Naive B cell (primary cell): ENCODE results near the gene CLTCL1. TPM values are rescaled to one million over a fixed set of nuclear protein-coding genes. Genes with fewer than 3 reads are reported as not detected.
A peak's percentile ranks its signal among the peaks of the same experiment; 100 is the strongest.
"Not testable (repeated sequence)": the region's sequence is repeated elsewhere in the genome, so short reads cannot be mapped to it uniquely, and the experiment has no call there.

Experiments used
- ATAC-seq, 2 donors: fragments of 150-1000 bp; cut with Tn5 transposase; 2 replicates each; pipeline ENCODE4 v1.10.0; 2021; ENCODE audit warnings: low read depth in 2 of 2, mild to moderate bottlenecking in 2 of 2, moderate library complexity in 2 of 2
- DNase-seq: peaks from one replicate; pipeline ENCODE4 v3.0.0; 2022
- H3K27ac Mint-ChIP-seq, 6 donors: one replicate each; pipeline ENCODE4 v1.8.0; 2020 to 2022; ENCODE audit warnings: mild to moderate bottlenecking in 6 of 6, mixed read lengths in 6 of 6, moderate library complexity in 5 of 6, inconsistent platforms in 2 of 6
- H3K27me3 Mint-ChIP-seq, 3 donors: one replicate each; pipeline ENCODE4 v1.8.0; 2021 to 2022; ENCODE audit warnings: mixed read lengths in 3 of 3, mild to moderate bottlenecking in 1 of 3
- H3K36me3 Mint-ChIP-seq, 2 donors: one replicate each; pipeline ENCODE4 v1.8.0; 2020 to 2022; ENCODE audit warnings: mixed read lengths in 2 of 2, inconsistent platforms in 1 of 2, mild to moderate bottlenecking in 1 of 2
- H3K4me1 Mint-ChIP-seq, 3 donors: one replicate each; pipeline ENCODE4 v1.8.0; 2020 to 2022; ENCODE audit warnings: mixed read lengths in 3 of 3, inconsistent platforms in 1 of 3, mild to moderate bottlenecking in 1 of 3, moderate library complexity in 1 of 3
- H3K4me3 Mint-ChIP-seq, 8 donors: one replicate each; pipeline ENCODE4 v1.8.0; 2020 to 2022; ENCODE audit warnings: mild to moderate bottlenecking in 8 of 8, mixed read lengths in 8 of 8, moderate library complexity in 8 of 8, inconsistent platforms in 2 of 8
- H3K9me3 Mint-ChIP-seq, 7 donors: one replicate each; pipeline ENCODE4 v1.8.0; 2020 to 2022; ENCODE audit warnings: mixed read lengths in 7 of 7, mild to moderate bottlenecking in 5 of 7, inconsistent platforms in 2 of 7, moderate library complexity in 1 of 7
- polyA plus RNA-seq, 6 donors: library from polyadenylated mRNA; unstranded; fragments of 300-500 nt; fragmentation: Illumina TruSeq; gene quantifications; one replicate each; pipeline ENCODE4 v1.2.3, GENCODE V29; 2021; ENCODE audit warnings: low read depth in 6 of 6

CLTCL1 gene
- polyA plus RNA-seq, 6 donors from 2014 or later = 0.17 to 1.7 (median 0.80) TPM; not detected in 1

- no peak for ATAC-seq
These were observed 33.1 kb downstream of the CLTCL1 start for GRCh38 chr22:19258371-19258770.

DNA sequence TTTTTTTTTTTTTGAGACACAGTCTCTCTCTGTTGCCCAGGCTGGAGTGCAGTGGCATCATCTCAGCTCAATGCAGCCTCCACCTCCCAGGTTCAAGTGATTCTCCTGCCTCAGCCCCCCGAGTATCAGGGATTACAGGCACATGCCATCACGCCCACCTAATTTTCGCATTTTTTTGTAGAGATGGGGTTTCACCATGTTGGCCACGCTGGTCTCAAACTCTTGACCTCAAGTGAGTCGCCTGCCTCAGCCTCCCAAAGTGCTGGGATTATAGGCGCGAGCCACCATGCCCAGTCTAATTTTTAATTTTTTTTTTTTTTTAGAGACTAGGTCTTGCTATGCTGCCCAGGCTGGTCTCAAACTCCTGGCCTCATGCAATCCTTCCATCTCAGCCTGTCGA is 35.2 kb downstream of the CLTCL1 start:
- ATAC-seq, H3K4me3 Mint-ChIP-seq: not testable (repeated sequence)
- peaks cover 7 to 11% (median 9%) of the 10 kb centered on the region in 3 donors for H3K4me1 Mint-ChIP-seq

More at GRCh38 chr22:19258371-19258770, 33.1 kb downstream of the CLTCL1 start:
- peaks cover 0 to 5% (median 0%) of the 10 kb centered on the region in 7 donors for H3K9me3 Mint-ChIP-seq
- H3K4me1 Mint-ChIP-seq = peaks cover 7 to 11% (median 9%) of the 10 kb centered on the region in 3 donors
- no peak overlapping the region for H3K27ac Mint-ChIP-seq
- H3K36me3 Mint-ChIP-seq = no peaks in the 10 kb centered on the region
- no peaks in the 10 kb centered on the region for H3K27me3 Mint-ChIP-seq
- H3K4me3 Mint-ChIP-seq = no peak overlapping the region
- DNase-seq = no peak

DNA sequence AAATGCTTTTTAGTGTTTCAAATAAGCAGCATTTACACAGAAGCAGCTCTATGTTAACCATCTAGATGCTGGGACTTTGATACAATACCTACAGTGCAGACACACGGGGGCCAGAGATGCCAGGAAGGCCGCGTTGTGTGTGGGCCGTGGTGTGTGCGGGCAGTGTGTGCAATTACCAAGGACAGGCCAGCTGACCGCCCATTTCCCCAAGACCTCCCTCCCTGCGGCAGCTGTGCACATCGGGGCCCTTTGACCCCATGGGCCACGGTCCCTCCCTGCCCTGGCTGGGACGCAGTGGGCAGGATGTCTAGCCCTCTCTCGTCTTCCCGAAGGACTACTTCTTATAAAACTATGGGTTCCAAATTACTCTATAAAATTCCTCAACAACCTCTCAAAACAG is 38.4 kb downstream of the CLTCL1 start:
- ATAC-seq = no peak
- Mint-ChIP-seq H3K36me3 (no peaks in the 10 kb centered on the region), H3K27me3 (peaks cover 0 to 4% (median 0%) of the 10 kb centered on the region in 3 donors), H3K4me1 (peaks cover 0 to 4% (median 0%) of the 10 kb centered on the region in 3 donors), H3K27ac (no peak overlapping the region), H3K4me3 (no peak overlapping the region), H3K9me3 (peaks cover 0 to 5% (median 0%) of the 10 kb centered on the region in 7 donors)
- no peak for DNase-seq

More for the DNA sequence above, 35.2 kb downstream of the CLTCL1 start:
- not testable (repeated sequence) for H3K27ac Mint-ChIP-seq, H3K27me3 Mint-ChIP-seq, DNase-seq, H3K9me3 Mint-ChIP-seq, H3K36me3 Mint-ChIP-seq

- Mint-ChIP-seq H3K27ac (peak overlapping the region in 3 of 6 donors; percentile 35 to 56 (median 47)), H3K27me3 (no peaks in the 10 kb centered on the region), H3K9me3 (no peaks in the 10 kb centered on the region), H3K36me3 (no peaks in the 10 kb centered on the region), H3K4me1 (peaks cover 0 to 1% (median 0%) of the 10 kb centered on the region in 3 donors), H3K4me3 (no peak overlapping the region)
- ATAC-seq = no peak
- no peak for DNase-seq
These were observed 46.7 kb downstream of the CLTCL1 start for GRCh38 chr22:19244600-19245352.

DNA sequence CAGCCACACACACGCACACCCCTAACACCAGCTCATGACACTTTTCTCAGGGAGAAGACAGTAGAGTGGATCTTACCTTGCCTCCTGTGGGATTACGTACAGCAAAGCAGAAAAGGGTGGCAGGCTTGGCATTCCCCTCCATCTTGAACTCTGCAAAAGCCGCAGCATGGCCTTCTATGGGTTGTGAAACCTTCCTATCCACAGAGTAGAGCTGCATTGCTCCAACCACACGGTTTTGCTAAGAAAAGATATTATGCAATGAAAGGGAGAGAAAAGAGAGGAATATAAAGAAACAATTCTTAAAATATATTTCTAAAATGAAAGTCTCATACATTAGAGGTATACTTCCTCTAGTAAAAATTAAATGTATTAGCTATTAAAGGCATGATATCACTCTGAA is 48.8 kb downstream of the CLTCL1 start:
- no peak overlapping the region for H3K4me3 Mint-ChIP-seq
- no peak for ATAC-seq
- DNase-seq = no peak
- H3K27me3 Mint-ChIP-seq = no peaks in the 10 kb centered on the region
- H3K9me3 Mint-ChIP-seq = no peaks in the 10 kb centered on the region
- peak overlapping the region in 1 of 6 donors; percentile 47 for H3K27ac Mint-ChIP-seq
- peaks cover 0 to 1% (median 0%) of the 10 kb centered on the region in 3 donors for H3K4me1 Mint-ChIP-seq
- H3K36me3 Mint-ChIP-seq = no peaks in the 10 kb centered on the region

- Mint-ChIP-seq H3K27ac (no peak overlapping the region), H3K36me3 (no peaks in the 10 kb centered on the region), H3K27me3 (no peaks in the 10 kb centered on the region)
These were observed 50.0 kb downstream of the CLTCL1 start for GRCh38 chr22:19241593-19241906.

GRCh38 chr22:19240813-19241592 is 50.5 kb downstream of the CLTCL1 start:
- H3K4me1 Mint-ChIP-seq = peaks cover 0 to 1% (median 0%) of the 10 kb centered on the region in 3 donors
- DNase-seq (no peak), ATAC-seq (no peak)
- H3K27ac Mint-ChIP-seq = no peak overlapping the region
- no peak overlapping the region for H3K4me3 Mint-ChIP-seq
- H3K36me3 Mint-ChIP-seq = no peaks in the 10 kb centered on the region
- H3K27me3 Mint-ChIP-seq = no peaks in the 10 kb centered on the region
- no peaks in the 10 kb centered on the region for H3K9me3 Mint-ChIP-seq

More at GRCh38 chr22:19241593-19241906, 50.0 kb downstream of the CLTCL1 start:
- H3K9me3 Mint-ChIP-seq = no peaks in the 10 kb centered on the region
- H3K4me1 Mint-ChIP-seq = peaks cover 0 to 1% (median 0%) of the 10 kb centered on the region in 3 donors
- no peak for DNase-seq
- no peak for ATAC-seq
- H3K4me3 Mint-ChIP-seq = no peak overlapping the region

DNA sequence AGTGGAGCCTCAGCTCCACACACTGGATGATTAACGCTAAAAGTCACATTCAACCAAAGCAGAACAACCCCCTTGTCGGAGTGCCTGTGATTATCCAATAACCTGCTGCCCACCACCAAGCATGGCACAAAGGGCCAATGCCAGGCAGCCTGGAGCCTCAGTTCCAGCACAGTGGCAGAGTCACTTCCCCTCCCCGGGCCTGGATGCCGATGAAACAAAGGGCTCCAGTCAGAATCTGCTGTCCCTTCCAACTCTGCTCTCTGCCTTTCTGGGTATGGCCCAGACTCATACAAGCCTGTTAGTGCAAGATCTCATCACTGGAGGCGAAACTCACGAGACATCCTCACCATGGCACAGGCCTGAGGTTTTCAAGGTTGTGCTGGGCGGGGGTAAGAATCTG is 52.1 kb downstream of the CLTCL1 start:
- ATAC-seq (no peak), DNase-seq (no peak)
- H3K36me3 Mint-ChIP-seq = no peaks in the 10 kb centered on the region
- no peak overlapping the region for H3K27ac Mint-ChIP-seq
- H3K9me3 Mint-ChIP-seq = no peaks in the 10 kb centered on the region
- H3K4me3 Mint-ChIP-seq = no peak overlapping the region
- H3K4me1 Mint-ChIP-seq = no peaks in the 10 kb centered on the region
- peaks cover 0 to 7% (median 0%) of the 10 kb centered on the region in 3 donors for H3K27me3 Mint-ChIP-seq

DNA sequence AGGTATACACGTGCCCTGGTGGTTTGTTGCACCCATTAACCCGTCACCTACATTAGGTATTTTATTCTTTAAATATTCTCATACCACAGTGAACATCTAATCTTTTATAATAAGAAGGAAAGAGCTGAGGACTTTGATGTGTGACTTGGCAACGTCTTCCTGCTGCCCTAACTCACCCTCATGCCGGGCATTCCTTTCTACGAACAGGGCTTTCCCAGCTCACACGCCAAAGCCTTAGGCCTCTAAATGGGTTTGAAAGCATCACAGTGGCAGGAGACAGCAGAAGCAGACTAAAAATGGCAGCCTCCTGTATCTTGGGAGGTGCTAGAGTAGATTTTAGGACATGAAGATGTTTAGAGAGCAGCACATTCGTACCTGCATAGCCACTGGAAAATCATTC is 52.6 kb downstream of the CLTCL1 start:
- Mint-ChIP-seq H3K9me3 (no peaks in the 10 kb centered on the region), H3K27me3 (peaks cover 0 to 7% (median 0%) of the 10 kb centered on the region in 3 donors), H3K4me3 (no peak overlapping the region), H3K27ac (no peak overlapping the region), H3K4me1 (no peaks in the 10 kb centered on the region), H3K36me3 (no peaks in the 10 kb centered on the region)
- ATAC-seq (no peak), DNase-seq (no peak)

- Mint-ChIP-seq H3K4me1 (no peaks in the 10 kb centered on the region), H3K9me3 (no peaks in the 10 kb centered on the region), H3K27ac (no peak overlapping the region), H3K36me3 (no peaks in the 10 kb centered on the region), H3K27me3 (peaks cover 0 to 7% (median 0%) of the 10 kb centered on the region in 3 donors), H3K4me3 (no peak overlapping the region)
- no peak for DNase-seq
- ATAC-seq = no peak
These were observed 55.6 kb downstream of the CLTCL1 start for GRCh38 chr22:19235874-19236273.

DNA sequence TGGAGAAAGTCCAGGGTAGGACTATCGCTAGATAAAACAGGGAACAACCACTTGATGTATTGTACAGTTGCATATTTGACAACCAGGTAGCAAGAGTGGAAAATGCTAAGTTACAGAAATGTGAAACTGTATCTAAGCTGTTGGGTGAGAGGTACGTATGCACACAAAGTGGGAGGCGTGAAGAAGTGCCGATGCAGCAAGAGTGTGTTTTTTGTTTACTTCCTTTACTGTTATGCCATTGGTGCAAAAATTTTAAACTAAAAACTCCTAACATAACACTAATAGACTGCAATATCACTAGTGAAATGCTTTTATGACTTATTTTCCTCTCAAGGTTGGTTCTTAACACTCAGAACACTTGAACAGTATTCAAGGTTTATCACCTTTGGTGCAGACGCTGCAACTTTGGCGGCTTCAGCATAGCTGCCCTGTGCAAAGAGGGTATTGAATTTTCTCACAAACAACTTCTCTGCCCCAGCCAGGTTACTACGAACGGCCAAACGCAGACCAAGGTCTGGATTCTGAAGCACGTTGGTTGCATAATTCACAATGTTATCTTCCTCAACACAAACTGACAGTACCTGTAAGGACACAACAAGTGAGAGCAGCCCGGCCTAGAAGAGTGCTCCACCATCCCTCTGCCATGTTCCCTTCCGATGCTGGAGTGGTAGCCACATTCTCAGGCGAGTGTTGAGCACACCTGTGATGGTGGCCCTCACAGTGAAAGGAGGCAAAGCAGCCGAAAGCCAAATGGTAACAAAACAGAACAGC is 57.2 kb downstream of the CLTCL1 start:
- no peak for ATAC-seq
- H3K4me3 Mint-ChIP-seq = no peak overlapping the region

GRCh38 chr22:19233189-19233661 is 58.3 kb downstream of the CLTCL1 start:
- ATAC-seq (no peak), DNase-seq (no peak)
- H3K27ac Mint-ChIP-seq = no peak overlapping the region
- H3K36me3 Mint-ChIP-seq = no peaks in the 10 kb centered on the region
- no peaks in the 10 kb centered on the region for H3K4me1 Mint-ChIP-seq
- H3K4me3 Mint-ChIP-seq = no peak overlapping the region
- peaks cover 0 to 7% (median 0%) of the 10 kb centered on the region in 3 donors for H3K27me3 Mint-ChIP-seq
- no peaks in the 10 kb centered on the region for H3K9me3 Mint-ChIP-seq

More for the DNA sequence above, 57.2 kb downstream of the CLTCL1 start:
- Mint-ChIP-seq H3K36me3 (no peaks in the 10 kb centered on the region), H3K9me3 (no peaks in the 10 kb centered on the region), H3K27ac (no peak overlapping the region), H3K4me1 (no peaks in the 10 kb centered on the region), H3K27me3 (peaks cover 0 to 7% (median 0%) of the 10 kb centered on the region in 3 donors)
- no peak for DNase-seq

DNA sequence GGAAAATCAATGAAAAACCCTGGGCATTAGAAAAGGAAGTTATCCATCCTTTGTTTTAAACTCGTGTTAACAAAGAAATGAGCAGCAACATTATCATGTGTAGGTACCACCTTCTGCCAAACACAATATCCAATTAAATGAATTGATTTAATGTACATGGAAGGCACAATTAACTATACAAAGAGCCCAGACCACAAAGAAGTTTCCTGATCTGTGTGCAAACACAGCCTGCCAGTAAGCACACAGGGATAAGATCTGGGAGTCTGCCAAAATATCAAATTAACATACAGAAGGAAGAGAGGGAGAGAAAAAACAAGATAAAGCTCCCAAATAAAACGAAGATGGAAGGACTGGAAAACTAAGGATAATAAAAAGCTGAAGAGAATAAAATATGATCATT is 58.9 kb downstream of the CLTCL1 start:
- H3K9me3 Mint-ChIP-seq = no peaks in the 10 kb centered on the region
- H3K27me3 Mint-ChIP-seq = peaks cover 0 to 7% (median 0%) of the 10 kb centered on the region in 3 donors
- H3K36me3 Mint-ChIP-seq = no peaks in the 10 kb centered on the region
- no peak for ATAC-seq
- DNase-seq = no peak
- peak overlapping the region in 1 of 6 donors; percentile 20 for H3K27ac Mint-ChIP-seq
- no peak overlapping the region for H3K4me3 Mint-ChIP-seq
- H3K4me1 Mint-ChIP-seq = no peaks in the 10 kb centered on the region
